ENCODE measurements around the gene NDUFS2. TPM values are rescaled to one million over a fixed set of nuclear protein-coding genes. Genes with fewer than 3 reads are reported as not detected.
A peak's percentile ranks its signal among the peaks of the same experiment; 100 is the strongest.

The NDUFS2 gene
- total RNA-seq, 2 experiments from 2014 or later = 69.4 to 83.9 TPM

DNA sequence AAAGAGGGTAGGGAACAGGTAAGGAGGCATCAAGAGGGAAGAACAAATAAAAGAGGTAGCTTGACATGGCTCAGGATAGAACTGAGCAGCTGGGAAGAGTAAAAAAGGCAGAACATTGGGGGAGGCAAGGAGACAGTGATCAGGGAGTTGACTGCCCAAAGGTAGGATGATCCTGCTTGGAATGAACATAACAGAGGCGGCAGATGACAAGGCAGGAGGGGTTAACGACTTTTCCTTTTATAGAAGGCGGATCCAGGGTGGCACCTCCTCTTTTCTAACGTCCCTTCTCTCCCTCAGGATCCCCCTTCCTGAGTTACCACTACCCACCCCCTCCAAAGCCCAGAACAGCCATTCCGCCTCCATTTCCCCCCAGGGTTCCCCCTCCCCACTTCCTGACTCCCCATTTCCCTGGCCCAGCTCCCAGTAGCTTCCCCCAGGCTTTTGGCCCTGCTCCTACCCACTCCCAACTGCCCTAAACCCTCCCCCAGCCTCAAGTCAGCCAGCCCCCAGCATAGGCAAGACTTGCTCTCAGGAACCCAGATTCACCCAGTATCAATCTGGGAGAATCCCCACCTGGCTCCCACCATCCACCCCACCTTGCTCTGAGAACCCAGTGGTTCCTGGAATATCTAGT is 2.5 kb upstream of the NDUFS2 start:
- peak overlapping the region; percentile 95 for H3K27ac Mint-ChIP-seq
- ATAC-seq = no peak
- H3K9me3 Mint-ChIP-seq (ENCODE audit: low read depth) = no peaks in the 10 kb centered on the region
- peaks cover 64% of the 10 kb centered on the region for H3K4me1 Mint-ChIP-seq
- DNase-seq = no peak
- H3K27me3 Mint-ChIP-seq = no peaks in the 10 kb centered on the region
- H3K4me3 Mint-ChIP-seq = no peak overlapping the region
- CTCF ChIA-PET = interaction anchor here (1.0 to 3.9 kb wide), 4 partner anchors 14 to 107 kb away, joined by 3 to 14 read pairs (median 4); partner anchors contain the start of genes PPOX and TOMM40L
- peaks cover 15% of the 10 kb centered on the region for H3K36me3 Mint-ChIP-seq

DNA sequence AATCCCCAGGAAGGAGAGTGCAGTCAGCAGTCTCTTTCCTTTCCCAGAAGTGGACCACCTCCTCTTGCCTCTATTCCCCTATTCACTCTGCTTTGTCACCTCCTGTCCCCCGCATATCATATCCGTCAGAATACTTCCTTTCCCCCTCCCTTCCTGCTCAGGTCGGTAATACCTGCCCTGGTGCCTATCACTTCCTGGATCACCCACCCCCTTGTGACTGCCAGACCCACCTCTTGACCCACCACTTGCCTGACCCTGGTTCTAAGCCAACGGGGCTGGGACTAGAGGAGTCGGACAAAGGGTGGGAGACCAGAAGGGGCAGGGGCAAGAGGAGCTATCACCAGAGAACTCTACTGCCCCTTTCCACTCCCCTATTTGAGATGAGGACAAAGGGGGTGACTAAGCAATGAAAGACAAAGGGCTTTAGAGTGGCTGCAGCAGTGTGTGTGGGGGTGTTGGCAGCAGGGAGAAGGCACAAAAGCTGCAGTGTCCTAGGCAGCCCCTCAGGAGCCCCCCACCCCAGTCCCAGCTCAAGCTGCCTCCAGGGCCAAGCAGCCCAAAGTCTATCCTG is 1.7 kb upstream of the NDUFS2 start:
- Mint-ChIP-seq H3K27me3 (no peaks in the 10 kb centered on the region), H3K9me3 (ENCODE audit: low read depth) (no peaks in the 10 kb centered on the region), H3K36me3 (peaks cover 21% of the 10 kb centered on the region), H3K4me1 (peaks cover 62% of the 10 kb centered on the region), H3K4me3 (no peak overlapping the region), H3K27ac (peak overlapping the region; percentile 95)
- CTCF ChIA-PET = interaction anchor here (1.0 to 7.0 kb wide), 9 partner anchors 8 to 182 kb away, joined by 3 to 89 read pairs (median 23); partner anchors contain the start of genes APOA2, B4GALT3, PPOX and TOMM40L
- DNase-seq (no peak), ATAC-seq (no peak)

DNA sequence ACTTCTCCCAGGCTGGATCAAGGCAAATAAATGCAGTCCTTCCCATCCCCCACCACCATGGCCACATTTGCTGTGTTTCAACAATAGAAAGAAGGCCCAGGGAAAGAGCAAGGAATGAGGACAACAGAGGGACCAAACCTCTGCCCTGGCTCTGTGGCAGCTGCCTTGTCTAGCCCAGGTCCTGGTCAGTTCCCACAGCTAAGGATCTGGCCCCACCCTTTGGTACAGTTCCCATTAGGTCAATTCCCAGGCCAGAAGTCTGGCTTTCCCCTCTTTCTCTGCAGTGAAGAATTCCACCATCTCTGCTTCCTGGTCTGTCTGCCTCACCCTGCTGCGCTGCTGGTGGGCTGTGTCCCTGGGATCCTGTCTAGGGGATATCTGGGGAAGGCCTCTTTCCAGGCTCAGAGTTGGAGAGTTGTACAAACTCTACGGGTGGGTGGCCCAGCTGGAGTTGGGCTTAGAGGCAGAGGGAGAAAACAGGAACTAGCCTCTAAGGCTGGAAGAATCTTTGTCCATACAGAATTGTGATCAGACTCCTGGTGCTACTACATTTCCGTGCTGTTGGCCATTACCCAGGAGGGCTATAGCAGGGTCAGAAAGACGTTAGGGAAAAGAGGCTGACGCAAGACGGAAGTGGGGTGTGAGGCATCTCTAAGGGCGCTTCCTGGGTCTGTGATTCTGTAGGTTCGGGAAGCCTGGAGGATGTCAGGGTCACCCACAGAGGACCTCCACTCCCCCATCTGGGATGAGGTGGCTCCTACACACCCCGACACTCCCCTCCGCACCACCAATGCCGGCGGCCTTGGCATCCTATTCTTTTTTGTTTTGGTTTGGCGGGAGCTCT is 953 bp upstream of the NDUFS2 start:
- Mint-ChIP-seq H3K27ac (peak overlapping the region; percentile 95), H3K4me3 (peak overlapping the region; percentile 87), H3K9me3 (ENCODE audit: low read depth) (no peaks in the 10 kb centered on the region), H3K27me3 (no peaks in the 10 kb centered on the region), H3K36me3 (peaks cover 25% of the 10 kb centered on the region), H3K4me1 (peaks cover 62% of the 10 kb centered on the region)
- CTCF ChIA-PET = interaction anchor here (0.9 to 7.0 kb wide), 17 partner anchors 9 to 181 kb away, joined by 3 to 89 read pairs (median 6); partner anchors contain the start of genes APOA2, B4GALT3, PCP4L1 and PPOX
- ATAC-seq = peak; percentile 0
- DNase-seq = no peak

DNA sequence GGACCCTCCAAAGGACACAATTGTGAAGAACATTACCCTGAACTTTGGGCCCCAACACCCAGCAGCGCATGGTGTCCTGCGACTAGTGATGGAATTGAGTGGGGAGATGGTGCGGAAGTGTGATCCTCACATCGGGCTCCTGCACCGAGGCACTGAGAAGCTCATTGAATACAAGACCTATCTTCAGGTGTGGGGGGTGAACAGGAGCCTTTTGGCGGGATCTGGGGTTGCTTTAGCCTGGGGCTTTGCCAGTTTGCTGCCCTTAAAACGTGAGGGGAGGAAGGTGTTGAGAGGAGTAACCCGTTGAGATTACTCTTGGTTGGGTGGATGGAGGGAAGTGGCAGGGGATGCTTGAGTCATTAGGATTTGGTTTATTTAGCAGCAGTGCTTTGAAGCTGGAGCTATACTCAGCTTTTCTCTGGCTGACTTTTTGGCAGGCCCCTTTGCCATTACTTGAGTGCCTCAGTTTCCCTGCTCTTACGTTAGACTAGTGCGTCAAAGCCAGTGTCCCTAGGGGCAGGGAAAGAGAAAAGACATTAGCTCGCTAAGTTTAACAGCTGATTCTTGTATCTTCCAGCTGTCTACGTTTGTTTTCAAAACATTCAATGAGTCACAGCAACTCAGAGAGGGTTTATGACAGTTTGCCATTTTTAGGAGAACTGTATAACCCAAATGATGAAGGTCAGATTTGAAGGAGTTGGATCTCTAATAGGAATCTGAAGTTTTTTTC is 4.4 kb downstream of the NDUFS2 start:
- CTCF ChIA-PET = interaction anchor here (0.6 to 7.0 kb wide), 7 partner anchors 9 to 175 kb away, joined by 3 to 89 read pairs (median 6); partner anchors contain the start of genes APOA2, FCER1G, PPOX and TOMM40L
- no peaks in the 10 kb centered on the region for H3K27me3 Mint-ChIP-seq

DNA sequence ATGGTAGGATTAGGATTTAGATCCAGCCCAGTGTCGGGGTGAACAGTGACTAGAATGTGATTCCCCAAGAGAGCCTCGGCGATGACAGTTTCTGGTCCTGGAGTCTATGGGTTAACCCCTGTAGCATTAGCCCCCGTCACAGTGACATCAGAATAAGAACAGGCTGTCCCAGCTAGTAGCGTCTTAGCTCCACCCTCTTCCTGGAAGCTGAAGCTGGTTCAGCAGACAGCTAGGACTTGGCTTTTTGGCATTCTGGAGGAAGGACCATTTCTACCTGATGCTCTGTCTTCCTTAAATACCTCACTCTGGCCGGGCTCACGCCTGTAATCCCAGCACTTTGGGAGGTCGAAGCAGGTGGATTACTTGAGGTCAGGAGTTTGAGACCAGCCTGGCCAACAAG is 5.0 kb downstream of the NDUFS2 start:
- no peak for DNase-seq
- peaks cover 51% of the 10 kb centered on the region for H3K36me3 Mint-ChIP-seq
- no peak overlapping the region for H3K4me3 Mint-ChIP-seq
- H3K27me3 Mint-ChIP-seq = no peaks in the 10 kb centered on the region
- H3K4me1 Mint-ChIP-seq = peaks cover 47% of the 10 kb centered on the region
- no peak overlapping the region for H3K27ac Mint-ChIP-seq
- H3K9me3 Mint-ChIP-seq (ENCODE audit: low read depth) = no peaks in the 10 kb centered on the region
- no peak for ATAC-seq
- CTCF ChIA-PET = interaction anchor here (0.6 to 7.0 kb wide), 5 partner anchors 9 to 175 kb away, joined by 3 to 89 read pairs (median 6); partner anchors contain the start of genes APOA2, FCER1G, PPOX and TOMM40L

More for the DNA sequence above, 4.4 kb downstream of the NDUFS2 start:
- DNase-seq = no peak
- Mint-ChIP-seq H3K36me3 (peaks cover 47% of the 10 kb centered on the region), H3K27ac (peak overlapping the region; percentile 23), H3K4me3 (no peak overlapping the region), H3K4me1 (peaks cover 51% of the 10 kb centered on the region), H3K9me3 (ENCODE audit: low read depth) (no peaks in the 10 kb centered on the region)
- no peak for ATAC-seq

DNA sequence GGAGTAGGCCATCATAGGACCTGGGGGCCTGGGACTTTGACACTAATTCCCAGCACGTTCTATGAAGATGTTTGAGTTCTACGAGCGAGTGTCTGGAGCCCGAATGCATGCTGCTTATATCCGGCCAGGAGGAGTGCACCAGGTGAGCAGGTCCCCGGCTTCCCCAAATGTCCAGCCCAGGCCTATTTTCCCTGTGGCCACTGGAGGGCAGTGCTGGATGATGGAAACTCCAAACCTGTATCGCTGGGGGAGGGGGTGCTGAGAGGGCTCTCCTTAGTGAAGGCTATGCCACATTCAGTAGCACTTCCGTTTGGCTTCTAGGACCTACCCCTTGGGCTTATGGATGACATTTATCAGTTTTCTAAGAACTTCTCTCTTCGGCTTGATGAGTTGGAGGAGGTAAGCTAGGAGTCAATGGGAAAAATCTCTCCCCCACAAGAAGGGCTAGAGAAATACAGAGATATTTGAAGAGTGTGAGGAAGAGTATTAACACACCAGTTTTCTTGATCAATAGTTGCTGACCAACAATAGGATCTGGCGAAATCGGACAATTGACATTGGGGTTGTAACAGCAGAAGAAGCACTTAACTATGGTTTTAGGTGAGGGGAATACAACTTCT is 7.7 kb downstream of the NDUFS2 start:
- Mint-ChIP-seq H3K4me3 (no peak overlapping the region), H3K27me3 (no peaks in the 10 kb centered on the region), H3K4me1 (peaks cover 32% of the 10 kb centered on the region), H3K27ac (peak overlapping the region; percentile 57), H3K36me3 (peaks cover 54% of the 10 kb centered on the region), H3K9me3 (ENCODE audit: low read depth) (no peaks in the 10 kb centered on the region)
- CTCF ChIA-PET = interaction anchor here (0.6 to 6.7 kb wide), 10 partner anchors 8 to 189 kb away, joined by 3 to 110 read pairs (median 6); partner anchors contain the start of genes APOA2, NDUFS2 and TOMM40L
- DNase-seq (peak; percentile 82), ATAC-seq (peak; percentile 90)

DNA sequence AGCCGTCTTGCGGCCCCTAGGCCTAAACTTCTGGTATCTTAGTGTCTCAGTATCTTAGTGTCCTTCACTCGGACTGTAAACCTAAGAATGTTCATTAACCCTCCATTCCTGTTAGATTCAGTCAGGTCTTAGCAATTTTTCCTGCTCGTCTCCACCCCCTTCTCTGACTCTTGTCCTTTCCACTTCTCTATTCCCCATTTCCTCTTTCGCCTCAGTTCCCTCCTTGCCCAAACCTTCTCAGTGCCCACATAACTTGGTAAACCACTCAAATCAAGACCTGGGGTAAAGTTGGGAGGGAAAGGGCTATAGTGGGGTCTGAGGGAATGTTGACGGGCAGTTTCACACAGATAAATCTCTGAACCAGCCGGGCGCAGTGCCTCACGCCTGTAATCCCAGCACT is 12.2 kb downstream of the NDUFS2 start:
- no peak overlapping the region for H3K27ac Mint-ChIP-seq
- no peak for DNase-seq

DNA sequence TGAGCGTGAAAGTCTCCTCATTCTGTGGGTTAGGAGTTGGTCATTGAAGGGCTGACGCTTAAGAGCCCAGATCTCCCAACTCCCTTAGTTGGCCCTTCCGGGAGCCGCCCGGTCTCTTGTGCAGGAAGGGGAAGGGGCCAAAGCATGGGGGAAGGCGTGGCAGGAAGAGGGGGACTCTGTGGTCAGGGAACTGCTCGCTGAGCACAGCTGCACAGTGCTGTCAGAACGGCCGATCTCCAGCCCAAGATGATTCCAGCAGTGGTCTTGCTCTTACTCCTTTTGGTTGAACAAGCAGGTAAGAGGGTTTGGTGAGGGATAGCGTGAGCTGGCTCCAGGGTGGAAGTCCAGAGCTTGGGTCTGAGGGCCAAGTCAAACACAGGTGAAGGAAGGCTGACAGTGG is 12.9 kb downstream of the NDUFS2 start, which contains the start of gene FCER1G:
FCER1G (plus strand) TSS at position 220 of the 400 bp plus-strand sequence; CDS start at position 247, 27 bp downstream.
- H3K9me3 Mint-ChIP-seq (ENCODE audit: low read depth) = no peaks in the 10 kb centered on the region
- CTCF ChIA-PET = interaction anchor here (0.6 to 3.4 kb wide), 5 partner anchors 9 to 356 kb away, joined by 3 to 24 read pairs (median 3); partner anchors contain the start of gene TOMM40L
- DNase-seq (no peak), ATAC-seq (no peak)
- H3K36me3 Mint-ChIP-seq = peaks cover 35% of the 10 kb centered on the region
- peaks cover 28% of the 10 kb centered on the region for H3K4me1 Mint-ChIP-seq
- H3K27me3 Mint-ChIP-seq = no peaks in the 10 kb centered on the region
- H3K4me3 Mint-ChIP-seq = peak within 1 kb of the TSS; percentile 17
- H3K27ac Mint-ChIP-seq = peak within 1 kb of the TSS; percentile 65

More for the DNA sequence above, 12.2 kb downstream of the NDUFS2 start:
- Mint-ChIP-seq H3K4me3 (no peak overlapping the region), H3K4me1 (peaks cover 34% of the 10 kb centered on the region), H3K36me3 (peaks cover 40% of the 10 kb centered on the region), H3K9me3 (ENCODE audit: low read depth) (no peaks in the 10 kb centered on the region), H3K27me3 (no peaks in the 10 kb centered on the region)
- no peak for ATAC-seq
- CTCF ChIA-PET = interaction anchor here (0.7 kb wide), 1 partner anchor 357 kb away, joined by 3 read pairs; no protein-coding TSS in a partner anchor

DNA sequence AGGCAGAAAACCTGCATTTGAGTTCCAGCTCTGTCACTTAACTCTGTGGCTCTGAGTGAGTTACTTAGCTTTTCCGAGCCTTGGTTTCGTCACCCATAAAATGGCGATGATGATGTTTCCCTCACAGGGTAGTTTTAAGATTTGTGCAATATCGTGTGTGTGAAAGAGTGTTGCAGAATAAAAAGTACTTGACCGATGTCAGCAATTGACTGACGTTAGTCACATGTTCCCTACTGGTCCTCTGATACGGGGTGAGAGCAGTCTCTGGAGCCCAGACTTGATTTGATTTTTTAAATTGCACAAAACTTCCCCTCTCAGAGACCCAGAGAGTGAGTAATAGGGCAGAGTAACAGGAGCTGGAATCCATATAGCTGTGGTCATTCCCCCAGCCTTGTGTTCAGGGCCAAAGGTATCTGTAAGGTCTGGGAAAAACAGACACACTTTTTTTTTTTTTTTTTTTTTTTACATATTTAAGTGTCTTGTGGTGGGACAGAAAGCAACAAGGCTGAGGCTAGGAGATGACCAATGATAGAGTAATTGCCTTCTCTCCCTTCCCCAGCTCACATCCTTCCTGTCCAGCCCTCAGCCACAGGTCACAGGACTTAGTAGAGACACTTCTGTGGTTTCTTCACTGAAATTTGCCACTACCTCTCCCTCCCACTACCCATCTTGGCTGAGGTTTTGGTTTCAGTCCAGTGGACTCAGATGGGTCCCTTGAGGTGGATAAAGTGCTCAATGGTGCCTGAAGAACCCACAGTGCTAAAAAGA is 15.0 kb downstream of the NDUFS2 start:
- H3K4me3 Mint-ChIP-seq = no peak overlapping the region

DNA sequence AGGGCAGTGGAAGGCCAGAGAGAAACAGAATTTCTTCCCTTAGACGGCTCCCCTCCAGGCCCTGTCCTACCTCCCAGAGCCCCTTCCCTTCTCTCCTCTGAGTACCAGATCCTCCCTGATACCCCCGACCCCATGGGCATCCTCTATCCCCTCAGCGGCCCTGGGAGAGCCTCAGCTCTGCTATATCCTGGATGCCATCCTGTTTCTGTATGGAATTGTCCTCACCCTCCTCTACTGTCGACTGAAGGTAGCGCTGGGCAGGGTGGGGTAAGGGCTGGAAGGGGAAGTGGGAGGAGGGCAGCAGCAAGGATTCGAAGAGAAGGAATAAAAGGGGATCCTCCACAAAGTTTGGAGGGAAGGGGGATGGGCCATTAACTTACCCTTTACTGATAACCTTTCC is 15.7 kb downstream of the NDUFS2 start:
- ATAC-seq (no peak), DNase-seq (no peak)
- Mint-ChIP-seq H3K36me3 (peaks cover 20% of the 10 kb centered on the region), H3K27me3 (no peaks in the 10 kb centered on the region), H3K9me3 (ENCODE audit: low read depth) (no peaks in the 10 kb centered on the region), H3K4me1 (peaks cover 32% of the 10 kb centered on the region), H3K27ac (peak overlapping the region; percentile 25), H3K4me3 (no peak overlapping the region)
- CTCF ChIA-PET = interaction anchor here (0.7 to 5.3 kb wide), 6 partner anchors 8 to 164 kb away, joined by 3 to 26 read pairs (median 10); partner anchors contain the start of genes NDUFS2 and TOMM40L

More for the DNA sequence above, 15.0 kb downstream of the NDUFS2 start:
- Mint-ChIP-seq H3K27ac (peak overlapping the region; percentile 44), H3K9me3 (ENCODE audit: low read depth) (no peaks in the 10 kb centered on the region), H3K27me3 (no peaks in the 10 kb centered on the region), H3K4me1 (peaks cover 32% of the 10 kb centered on the region), H3K36me3 (peaks cover 23% of the 10 kb centered on the region)
- CTCF ChIA-PET = interaction anchor here (0.7 to 5.3 kb wide), 9 partner anchors 9 to 165 kb away, joined by 3 to 26 read pairs (median 6); partner anchors contain the start of genes CFAP126, NDUFS2 and TOMM40L
- ATAC-seq = peak; percentile 62
- DNase-seq = peak; percentile 63

DNA sequence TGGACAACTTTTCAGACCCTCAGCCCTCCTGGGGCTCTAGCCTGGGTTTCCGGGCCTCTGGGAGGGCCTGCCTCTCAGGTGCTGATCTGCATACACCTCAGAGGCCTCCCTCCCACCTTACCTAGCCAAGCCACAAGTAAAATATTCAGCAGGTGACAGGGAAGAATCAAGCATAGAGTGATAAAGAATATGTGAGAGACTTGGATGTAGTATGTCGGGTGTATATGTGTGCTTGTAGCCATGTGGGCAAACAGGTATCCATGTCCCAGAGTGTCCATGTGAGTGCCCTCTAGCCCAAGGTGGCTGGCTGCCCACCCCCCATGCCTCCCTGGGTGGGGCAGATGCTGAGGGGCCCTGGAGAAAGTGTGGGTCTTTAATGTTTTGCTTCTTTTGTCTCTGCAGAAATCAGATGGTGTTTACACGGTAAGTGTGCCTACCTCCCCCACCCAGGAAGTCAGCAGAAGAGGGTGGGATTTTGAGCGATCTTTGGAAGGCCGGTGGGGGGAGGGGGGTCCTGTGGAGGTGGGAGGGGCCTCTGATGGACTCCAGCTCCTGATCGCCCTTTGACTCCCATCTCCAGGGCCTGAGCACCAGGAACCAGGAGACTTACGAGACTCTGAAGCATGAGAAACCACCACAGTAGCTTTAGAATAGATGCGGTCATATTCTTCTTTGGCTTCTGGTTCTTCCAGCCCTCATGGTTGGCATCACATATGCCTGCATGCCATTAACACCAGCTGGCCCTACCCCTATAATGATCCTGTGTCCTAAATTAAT is 16.3 kb downstream of the NDUFS2 start:
- Mint-ChIP-seq H3K4me3 (no peak overlapping the region), H3K27ac (no peak overlapping the region), H3K4me1 (peaks cover 32% of the 10 kb centered on the region), H3K9me3 (ENCODE audit: low read depth) (no peaks in the 10 kb centered on the region), H3K36me3 (peaks cover 15% of the 10 kb centered on the region), H3K27me3 (no peaks in the 10 kb centered on the region)
- DNase-seq (no peak), ATAC-seq (no peak)
- CTCF ChIA-PET = interaction anchor here (0.6 to 10.9 kb wide), 6 partner anchors 8 to 121 kb away, joined by 3 to 110 read pairs (median 11); partner anchors contain the start of gene NDUFS2

Data from activated CD8-positive, alpha-beta memory T cell treated with anti-CD3 and anti-CD28 coated beads, Interleukin-2, amount 10 ng/mL, durations not matched to agents 7 days and 5 days (primary cell).